HL-60 (cell line): ENCODE results near the gene MSI2.

Source experiments
- DNase-seq, 2 experiments: peaks; one replicate each; pipeline ENCODE4 v3.0.0-alpha.2; 2010 to 2020; ENCODE audit warnings: low read depth in 1 of 2, low spot score in 1 of 2
- H3K27ac ChIP-seq: fragments of 250-450 bp; sonication (Bioruptor Pico); replicated peaks from 2 replicates; pipeline ENCODE4 v1.5.1; 2020; ENCODE audit warnings: mild to moderate bottlenecking, moderate library complexity
- H3K27me3 ChIP-seq: fragments of 250-450 bp; sonication (Bioruptor Pico); 2 replicates; pipeline ENCODE4 v1.5.1; 2021; ENCODE audit warnings: mild to moderate bottlenecking, moderate library complexity; ENCODE audit not compliant: insufficient read depth, poor library complexity, severe bottlenecking
- H3K4me3 ChIP-seq: replicated peaks from 2 replicates; pipeline ENCODE4 v1.5.1; 2011; ENCODE audit warnings: mild to moderate bottlenecking, control low read depth, low read length; ENCODE audit not compliant: insufficient read depth
- CTCF ChIP-seq: IDR thresholded peaks from one replicate; pipeline ENCODE4 v1.5.1; 2011; ENCODE audit warnings: low read length, control low read depth, inconsistent platforms; ENCODE audit not compliant: insufficient read depth
- GABPA ChIP-seq: IDR thresholded peaks from 2 replicates; pipeline ENCODE4 v1.6.1; 2012; ENCODE audit warnings: low read depth
- POLR2AphosphoS5 ChIP-seq: IDR thresholded peaks from 2 replicates; pipeline ENCODE4 v1.6.1; 2012; ENCODE audit warnings: low read depth
- REST ChIP-seq: IDR thresholded peaks from 2 replicates; pipeline ENCODE4 v1.6.1; 2012; ENCODE audit warnings: low read depth; ENCODE audit not compliant: insufficient replicate concordance
- SPI1 ChIP-seq: IDR thresholded peaks from 2 replicates; pipeline ENCODE4 v1.6.1; 2012; ENCODE audit warnings: low read depth, mild to moderate bottlenecking, borderline replicate concordance

The MSI2 gene

GRCh38 chr17:57677858-57678257 lies 421.5 kb downstream of the MSI2 start:
- Histone ChIP-seq H3K4me3 (no peak overlapping the region), H3K27ac (no peak overlapping the region), H3K27me3 (no peaks in the 10 kb centered on the region)
- TF ChIP-seq SPI1 (no peak), GABPA (no peak), REST (no peak), CTCF (no peak), POLR2AphosphoS5 (no peak)
- no peak for DNase-seq

GRCh38 chr17:57678393-57678792 lies 422.1 kb downstream of the MSI2 start:
- DNase-seq: no peak
- H3K27ac ChIP-seq: no peak overlapping the region
- H3K27me3 ChIP-seq: no peaks in the 10 kb centered on the region
- TF ChIP-seq POLR2AphosphoS5 (no peak), CTCF (no peak), SPI1 (no peak), GABPA (no peak), REST (no peak)
- no peak overlapping the region for H3K4me3 ChIP-seq

GRCh38 chr17:57679356-57679755 lies 423.0 kb downstream of the MSI2 start:
- Histone ChIP-seq H3K27ac (no peak overlapping the region), H3K27me3 (no peaks in the 10 kb centered on the region), H3K4me3 (no peak overlapping the region)
- DNase-seq: no peak
- no peak for TF ChIP-seq CTCF
- TF ChIP-seq GABPA: no peak
- TF ChIP-seq SPI1: no peak
- TF ChIP-seq REST: no peak
- TF ChIP-seq POLR2AphosphoS5: no peak
